NB4 (cell line): ENCODE measurements around the gene FRAS1.

ENCODE experiments used
- POLR2A ChIP-seq: IDR thresholded peaks from 2 replicates; pipeline ENCODE4 v1.6.1; 2011; ENCODE audit warnings: mild to moderate bottlenecking; ENCODE audit not compliant: insufficient read length; ENCODE audit errors: extremely low read depth
- TF ChIP-seq, protein P1 (sequence below): IDR thresholded peaks from one replicate; pipeline ENCODE4 v1.5.1; 2012; ENCODE audit warnings: low read depth, low read length
- TF ChIP-seq, protein P2 (sequence below): IDR thresholded peaks from 2 replicates; pipeline ENCODE4 v1.6.1; 2011; ENCODE audit warnings: low read depth, low read length

DNA sequence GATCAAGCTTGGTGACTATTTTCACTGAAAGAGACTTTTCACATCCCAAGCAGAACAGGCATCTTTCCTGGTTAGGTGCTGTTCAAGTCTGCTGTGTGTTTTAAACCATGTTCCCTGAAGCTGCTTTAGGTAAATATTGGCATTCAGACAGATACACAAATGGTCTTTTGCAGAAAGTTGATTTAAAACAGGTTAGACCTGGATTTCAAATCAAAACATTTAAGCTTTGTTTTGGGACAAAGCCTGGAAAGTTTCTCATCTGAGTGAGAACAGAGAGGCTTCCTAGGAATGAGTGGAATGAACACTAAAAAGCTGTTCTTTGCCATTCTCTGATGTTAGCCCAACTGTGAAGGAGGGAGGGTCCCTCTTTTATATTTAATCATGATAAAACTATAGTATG, 504.6 kb downstream of the FRAS1 start:
- TF ChIP-seq, protein P1, sequence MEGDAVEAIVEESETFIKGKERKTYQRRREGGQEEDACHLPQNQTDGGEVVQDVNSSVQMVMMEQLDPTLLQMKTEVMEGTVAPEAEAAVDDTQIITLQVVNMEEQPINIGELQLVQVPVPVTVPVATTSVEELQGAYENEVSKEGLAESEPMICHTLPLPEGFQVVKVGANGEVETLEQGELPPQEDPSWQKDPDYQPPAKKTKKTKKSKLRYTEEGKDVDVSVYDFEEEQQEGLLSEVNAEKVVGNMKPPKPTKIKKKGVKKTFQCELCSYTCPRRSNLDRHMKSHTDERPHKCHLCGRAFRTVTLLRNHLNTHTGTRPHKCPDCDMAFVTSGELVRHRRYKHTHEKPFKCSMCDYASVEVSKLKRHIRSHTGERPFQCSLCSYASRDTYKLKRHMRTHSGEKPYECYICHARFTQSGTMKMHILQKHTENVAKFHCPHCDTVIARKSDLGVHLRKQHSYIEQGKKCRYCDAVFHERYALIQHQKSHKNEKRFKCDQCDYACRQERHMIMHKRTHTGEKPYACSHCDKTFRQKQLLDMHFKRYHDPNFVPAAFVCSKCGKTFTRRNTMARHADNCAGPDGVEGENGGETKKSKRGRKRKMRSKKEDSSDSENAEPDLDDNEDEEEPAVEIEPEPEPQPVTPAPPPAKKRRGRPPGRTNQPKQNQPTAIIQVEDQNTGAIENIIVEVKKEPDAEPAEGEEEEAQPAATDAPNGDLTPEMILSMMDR: no peak
- TF ChIP-seq, protein P2, sequence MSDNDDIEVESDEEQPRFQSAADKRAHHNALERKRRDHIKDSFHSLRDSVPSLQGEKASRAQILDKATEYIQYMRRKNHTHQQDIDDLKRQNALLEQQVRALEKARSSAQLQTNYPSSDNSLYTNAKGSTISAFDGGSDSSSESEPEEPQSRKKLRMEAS: no peak
- no peak for TF ChIP-seq POLR2A
